Lower lobe of right lung (tissue), 2 donors: ENCODE results near the gene BBX. TPM values are rescaled to one million over a fixed set of nuclear protein-coding genes. Genes with fewer than 3 reads are reported as not detected.

Experiments used
- ATAC-seq, 2 donors: fragments of 200-7000 bp; cut with Tn5 transposase; one replicate each; pipeline ENCODE4 v1.9.1; 2020 to 2022; ENCODE audit warnings: mild to moderate bottlenecking in 2 of 2, moderate library complexity in 2 of 2
- DNase-seq: peaks from one replicate; pipeline ENCODE4 v3.0.0-alpha.2; 2020
- H3K27ac ChIP-seq: fragments of 200-600 bp; one replicate; pipeline ENCODE4 v1.8.0; 2022
- H3K27me3 ChIP-seq: fragments of 200-600 bp; one replicate; pipeline ENCODE4 v1.8.0; 2022; ENCODE audit warnings: low read depth
- H3K36me3 ChIP-seq: fragments of 200-600 bp; one replicate; pipeline ENCODE4 v1.8.0; 2022; ENCODE audit warnings: mild to moderate bottlenecking
- H3K4me1 ChIP-seq: fragments of 200-600 bp; one replicate; pipeline ENCODE4 v1.8.0; 2022
- H3K4me3 ChIP-seq: fragments of 200-600 bp; one replicate; pipeline ENCODE4 v1.8.0; 2022; ENCODE audit warnings: mild to moderate bottlenecking
- H3K9me3 ChIP-seq: fragments of 200-600 bp; one replicate; pipeline ENCODE4 v1.8.0; 2022
- intact Hi-C: fragments of 100-400 bp; cut with DNase I; formaldehyde crosslinking; loops from one replicate; pipeline ENCODE4 v1.11.0; 2022
- total RNA-seq: library from RNA; stranded (reverse); fragmentation: NEBNext Ultra II Directional; extraction: Animal tissue kit (Norgen Biotek cat#: 25700); gene quantifications from one replicate; pipeline ENCODE4 v1.2.1, GENCODE V29; 2021
- TF ChIP-seq, protein P1 (sequence below): fragments of 200-600 bp; IDR thresholded peaks from one replicate; pipeline ENCODE4 v1.8.0; 2022; ENCODE audit warnings: antibody characterized with exemption, mild to moderate bottlenecking
- donor health status: DM: no; HTN: yes; CAD: no; lungs with severe emphysema.

Gene BBX
- total RNA-seq, 1 donor from 2014 or later = 58.3 TPM

DNA sequence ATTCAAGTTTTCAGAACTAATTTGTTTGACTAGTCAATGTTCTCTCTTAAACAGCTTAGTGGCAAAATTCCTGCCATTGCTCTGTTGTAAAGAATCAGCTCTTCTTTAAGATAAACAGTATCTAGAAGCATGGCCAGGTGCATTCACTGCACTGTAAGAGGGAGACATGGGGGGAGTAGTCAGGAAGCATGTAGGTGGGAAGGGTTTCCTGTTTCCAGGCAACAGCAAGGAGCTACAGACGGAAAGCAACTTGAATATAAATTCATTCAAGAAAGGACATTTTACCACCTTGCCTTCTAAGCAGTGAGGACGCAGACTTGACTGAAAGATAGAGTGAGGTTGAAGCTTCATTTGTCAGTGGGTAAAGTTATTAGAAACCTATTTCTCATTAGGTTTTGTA lies 55.3 kb downstream of the BBX start:
- Histone ChIP-seq H3K4me1 (no peaks in the 10 kb centered on the region), H3K9me3 (no peaks in the 10 kb centered on the region), H3K4me3 (no peak overlapping the region), H3K36me3 (no peaks in the 10 kb centered on the region), H3K27me3 (no peaks in the 10 kb centered on the region), H3K27ac (no peak overlapping the region)
- no peak for DNase-seq
- TF ChIP-seq, protein P1, sequence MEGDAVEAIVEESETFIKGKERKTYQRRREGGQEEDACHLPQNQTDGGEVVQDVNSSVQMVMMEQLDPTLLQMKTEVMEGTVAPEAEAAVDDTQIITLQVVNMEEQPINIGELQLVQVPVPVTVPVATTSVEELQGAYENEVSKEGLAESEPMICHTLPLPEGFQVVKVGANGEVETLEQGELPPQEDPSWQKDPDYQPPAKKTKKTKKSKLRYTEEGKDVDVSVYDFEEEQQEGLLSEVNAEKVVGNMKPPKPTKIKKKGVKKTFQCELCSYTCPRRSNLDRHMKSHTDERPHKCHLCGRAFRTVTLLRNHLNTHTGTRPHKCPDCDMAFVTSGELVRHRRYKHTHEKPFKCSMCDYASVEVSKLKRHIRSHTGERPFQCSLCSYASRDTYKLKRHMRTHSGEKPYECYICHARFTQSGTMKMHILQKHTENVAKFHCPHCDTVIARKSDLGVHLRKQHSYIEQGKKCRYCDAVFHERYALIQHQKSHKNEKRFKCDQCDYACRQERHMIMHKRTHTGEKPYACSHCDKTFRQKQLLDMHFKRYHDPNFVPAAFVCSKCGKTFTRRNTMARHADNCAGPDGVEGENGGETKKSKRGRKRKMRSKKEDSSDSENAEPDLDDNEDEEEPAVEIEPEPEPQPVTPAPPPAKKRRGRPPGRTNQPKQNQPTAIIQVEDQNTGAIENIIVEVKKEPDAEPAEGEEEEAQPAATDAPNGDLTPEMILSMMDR = no peak
- no peak for ATAC-seq
- intact Hi-C loops = no loop called here

DNA sequence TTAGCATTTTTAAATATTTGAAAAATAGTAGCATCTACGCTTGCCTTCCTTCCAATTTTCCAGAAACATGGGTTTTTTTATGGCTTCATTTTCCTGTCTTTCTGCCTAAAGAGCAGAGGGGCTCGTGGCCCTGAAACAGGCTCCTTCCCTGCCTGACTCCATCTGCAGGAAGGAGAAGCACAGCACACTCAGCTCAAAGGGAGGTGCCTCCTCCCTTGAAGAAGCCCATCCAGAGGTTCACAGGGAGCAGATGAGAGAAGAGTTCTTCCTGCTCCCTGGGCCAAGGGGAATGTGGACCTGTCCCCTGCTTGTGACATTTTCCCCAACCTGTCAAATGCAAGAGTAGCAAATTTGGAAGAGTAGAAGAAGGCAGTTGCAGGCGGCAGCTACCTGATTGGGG lies 55.8 kb downstream of the BBX start:
- ATAC-seq (no peak), DNase-seq (no peak)
- TF ChIP-seq, protein P1 = no peak
- H3K27me3 ChIP-seq = no peaks in the 10 kb centered on the region
- no peaks in the 10 kb centered on the region for H3K4me1 ChIP-seq
- no peaks in the 10 kb centered on the region for H3K36me3 ChIP-seq
- H3K9me3 ChIP-seq = no peaks in the 10 kb centered on the region
- no peak overlapping the region for H3K27ac ChIP-seq
- no peak overlapping the region for H3K4me3 ChIP-seq
- intact Hi-C loops = no loop called here

DNA sequence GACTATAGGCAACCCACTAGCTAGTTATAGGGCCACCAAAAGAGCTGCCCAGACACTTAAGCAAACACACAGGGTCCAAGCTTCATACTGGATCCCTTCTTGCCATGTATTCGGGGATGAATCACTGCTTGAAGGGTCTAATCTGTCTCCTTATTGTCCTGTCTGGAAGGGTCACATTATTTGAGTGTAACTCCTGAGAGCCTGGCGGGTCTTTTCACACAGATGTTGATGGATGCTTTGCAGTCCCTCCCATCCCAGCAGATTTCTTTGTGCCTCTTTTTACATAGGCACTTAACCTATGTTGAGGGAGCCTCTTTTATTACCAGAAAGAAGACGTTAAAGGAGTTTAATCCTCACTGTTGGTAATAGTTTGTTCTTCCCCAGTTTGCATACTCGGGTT lies 56.6 kb downstream of the BBX start:
- TF ChIP-seq, protein P1 = no peak
- no peaks in the 10 kb centered on the region for H3K36me3 ChIP-seq
- ATAC-seq = no peak
- intact Hi-C loops = no loop called here
- H3K4me3 ChIP-seq = no peak overlapping the region
- H3K4me1 ChIP-seq = no peaks in the 10 kb centered on the region
- DNase-seq = no peak
- H3K27ac ChIP-seq = no peak overlapping the region
- H3K9me3 ChIP-seq = no peaks in the 10 kb centered on the region
- H3K27me3 ChIP-seq = no peaks in the 10 kb centered on the region

DNA sequence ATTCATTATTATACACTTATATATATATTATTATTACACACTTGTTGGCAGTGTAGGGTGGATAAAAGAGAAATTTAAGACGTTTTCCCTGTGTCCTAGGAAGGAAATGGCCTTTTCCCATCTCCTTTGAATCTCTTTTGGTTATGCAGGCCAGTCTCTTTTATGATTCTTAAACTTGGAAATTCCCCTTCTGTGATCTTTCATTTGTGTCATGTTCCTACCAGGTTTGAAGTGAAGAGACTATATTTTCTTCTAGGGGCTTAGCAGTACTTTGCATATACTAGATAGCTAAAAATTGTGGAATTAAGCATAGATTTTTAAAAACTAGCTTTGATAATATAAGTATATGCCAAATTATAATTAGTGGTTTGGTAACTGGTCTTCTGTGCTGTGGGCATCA lies 58.5 kb downstream of the BBX start:
- no peak for ATAC-seq

DNA sequence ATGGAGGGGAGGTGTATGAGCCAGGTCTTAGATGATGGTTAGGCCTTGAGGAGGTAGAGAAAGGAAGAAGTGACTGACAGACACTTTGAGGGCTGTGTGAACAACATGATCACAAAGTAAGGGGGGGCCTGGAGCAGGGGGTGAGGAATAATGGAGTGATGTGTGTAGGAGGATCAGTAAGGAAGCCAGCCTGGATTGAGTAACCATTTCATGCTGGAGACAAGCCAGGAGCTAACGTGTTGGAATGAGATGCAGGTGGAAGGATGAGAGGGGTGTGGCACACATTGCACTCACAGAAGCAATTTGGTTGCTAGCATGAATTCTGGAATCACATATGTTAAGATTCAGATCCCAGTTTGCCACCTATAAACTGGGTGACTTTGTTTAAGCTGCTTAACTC lies 65.5 kb downstream of the BBX start:
- intact Hi-C loops = no loop called here
- Histone ChIP-seq H3K4me3 (no peak overlapping the region), H3K27ac (no peak overlapping the region), H3K9me3 (no peaks in the 10 kb centered on the region), H3K27me3 (no peaks in the 10 kb centered on the region), H3K36me3 (no peaks in the 10 kb centered on the region), H3K4me1 (no peaks in the 10 kb centered on the region)
- no peak for DNase-seq
- ATAC-seq = no peak
- TF ChIP-seq, protein P1 = no peak

More for the DNA sequence above, 58.5 kb downstream of the BBX start:
- intact Hi-C loops = no loop called here
- Histone ChIP-seq H3K9me3 (no peaks in the 10 kb centered on the region), H3K36me3 (no peaks in the 10 kb centered on the region), H3K27ac (no peak overlapping the region), H3K4me3 (no peak overlapping the region), H3K27me3 (no peaks in the 10 kb centered on the region), H3K4me1 (no peaks in the 10 kb centered on the region)
- TF ChIP-seq, protein P1 = no peak
- DNase-seq = no peak

DNA sequence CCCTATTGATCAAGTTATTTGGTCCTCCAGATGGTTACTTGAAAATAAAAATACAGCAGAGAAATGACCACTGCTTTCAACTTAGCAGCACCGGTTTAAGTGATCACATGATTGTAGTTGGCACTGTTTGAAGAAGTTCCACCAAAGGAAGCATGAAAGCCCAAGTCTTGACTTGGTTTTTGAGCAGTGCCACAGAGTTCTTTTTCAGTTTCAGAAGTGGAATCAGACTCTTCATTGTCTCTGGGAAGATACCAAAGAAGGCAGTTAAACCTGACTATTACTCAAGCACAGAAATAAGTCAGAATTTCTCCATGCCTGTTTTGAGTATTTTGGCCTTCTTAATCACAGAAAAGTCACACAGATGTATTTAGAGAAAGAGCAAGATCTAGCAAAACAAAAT lies 66.7 kb downstream of the BBX start:
- Histone ChIP-seq H3K4me1 (no peaks in the 10 kb centered on the region), H3K4me3 (no peak overlapping the region), H3K9me3 (no peaks in the 10 kb centered on the region), H3K27me3 (no peaks in the 10 kb centered on the region), H3K36me3 (no peaks in the 10 kb centered on the region), H3K27ac (no peak overlapping the region)
- DNase-seq (no peak), ATAC-seq (no peak)
- intact Hi-C loops = no loop called here
- TF ChIP-seq, protein P1 = no peak
